GM21529 (cell line): Measurements from ENCODE around the gene TXNDC16.
"Not testable (repeated sequence)": the region's sequence is repeated elsewhere in the genome, so short reads cannot be mapped to it uniquely, and the experiment has no call there.

ENCODE experiments used
- ATAC-seq: cut with Tn5 transposase; IDR thresholded peaks from one replicate; pipeline ENCODE4 v1.9.1; 2021; ENCODE audit not compliant: unreplicated experiment

TXNDC16 gene

GRCh38 chr14:52545584-52546317 is 6.6 kb downstream of the TXNDC16 start:
- ATAC-seq = no peak

- no peak for ATAC-seq
These were observed 13.7 kb downstream of the TXNDC16 start for GRCh38 chr14:52538623-52539022.

- no peak for ATAC-seq
These were observed 16.0 kb downstream of the TXNDC16 start for GRCh38 chr14:52536269-52536668.

GRCh38 chr14:52531481-52531880 is 20.8 kb downstream of the TXNDC16 start:
- ATAC-seq = no peak

GRCh38 chr14:52527052-52527451 is 25.3 kb downstream of the TXNDC16 start:
- ATAC-seq = no peak

- no peak for ATAC-seq
These were observed 29.5 kb downstream of the TXNDC16 start for GRCh38 chr14:52522581-52523345.

- ATAC-seq = no peak
These were observed 30.3 kb downstream of the TXNDC16 start for GRCh38 chr14:52522033-52522432.

GRCh38 chr14:52514046-52514811 is 38.1 kb downstream of the TXNDC16 start:
- no peak for ATAC-seq

- no peak for ATAC-seq
These were observed 39.1 kb downstream of the TXNDC16 start for GRCh38 chr14:52513249-52513648.

- ATAC-seq = no peak
These were observed 57.9 kb downstream of the TXNDC16 start for GRCh38 chr14:52494444-52494843.

- ATAC-seq = no peak
These were observed 66.8 kb downstream of the TXNDC16 start for GRCh38 chr14:52485350-52485960.

GRCh38 chr14:52481864-52482263 is 70.4 kb downstream of the TXNDC16 start:
- ATAC-seq = no peak

GRCh38 chr14:52473557-52473956 is 78.7 kb downstream of the TXNDC16 start:
- no peak for ATAC-seq

GRCh38 chr14:52472728-52473127 is 79.6 kb downstream of the TXNDC16 start:
- ATAC-seq = no peak

GRCh38 chr14:52472251-52472650 is 80.1 kb downstream of the TXNDC16 start:
- not testable (repeated sequence) for ATAC-seq

GRCh38 chr14:52467515-52468266 is 84.6 kb downstream of the TXNDC16 start:
- ATAC-seq = no peak

GRCh38 chr14:52464175-52464574 is 88.1 kb downstream of the TXNDC16 start:
- no peak for ATAC-seq

- ATAC-seq = no peak
These were observed 88.9 kb downstream of the TXNDC16 start for GRCh38 chr14:52463375-52463774.

- no peak for ATAC-seq
These were observed 90.6 kb downstream of the TXNDC16 start for GRCh38 chr14:52461721-52462120.

GRCh38 chr14:52458721-52459085 is 93.6 kb downstream of the TXNDC16 start:
- no peak for ATAC-seq

- ATAC-seq = no peak
These were observed 94.9 kb downstream of the TXNDC16 start for GRCh38 chr14:52457411-52457810.
